HS-27A (cell line): Measurements from ENCODE around the gene HSD17B7.
A peak's percentile ranks its signal among the peaks of the same experiment; 100 is the strongest.
"Not testable (repeated sequence)": the region's sequence is repeated elsewhere in the genome, so short reads cannot be mapped to it uniquely, and the experiment has no call there.

Source experiments
- DNase-seq: peaks from one replicate; pipeline ENCODE4 v3.0.0-alpha.2; 2012; ENCODE audit warnings: low read depth, missing footprints

The HSD17B7 gene, protein sequence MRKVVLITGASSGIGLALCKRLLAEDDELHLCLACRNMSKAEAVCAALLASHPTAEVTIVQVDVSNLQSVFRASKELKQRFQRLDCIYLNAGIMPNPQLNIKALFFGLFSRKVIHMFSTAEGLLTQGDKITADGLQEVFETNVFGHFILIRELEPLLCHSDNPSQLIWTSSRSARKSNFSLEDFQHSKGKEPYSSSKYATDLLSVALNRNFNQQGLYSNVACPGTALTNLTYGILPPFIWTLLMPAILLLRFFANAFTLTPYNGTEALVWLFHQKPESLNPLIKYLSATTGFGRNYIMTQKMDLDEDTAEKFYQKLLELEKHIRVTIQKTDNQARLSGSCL

GRCh38 chr1:162790303-162790984 lies at the start of gene HSD17B7:
TSS of gene HSD17B7 (plus strand) at chr1:162790702. CDS start at chr1:162790801, 99 bp downstream.
- DNase-seq = peak; percentile 11

DNA sequence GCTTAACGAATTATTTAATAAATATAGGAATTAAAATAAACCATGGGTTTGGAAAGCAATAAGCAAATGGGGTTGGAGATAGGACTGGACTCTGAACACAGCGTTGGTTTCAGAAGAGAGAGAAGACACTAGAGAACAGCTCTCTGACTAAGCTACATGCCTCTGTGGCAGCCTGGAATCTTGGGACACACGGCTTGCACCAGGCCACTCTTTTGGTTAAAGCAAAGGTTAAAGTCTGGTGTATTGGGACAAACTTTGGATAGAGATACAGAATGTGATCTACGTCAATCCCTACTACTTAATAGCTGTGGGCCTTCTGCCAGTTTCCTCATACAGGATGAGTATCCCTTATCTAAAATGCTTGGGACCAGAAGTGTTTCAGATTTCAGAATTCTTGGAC lies 49.7 kb upstream of the HSD17B7 start:
- DNase-seq = no peak

DNA sequence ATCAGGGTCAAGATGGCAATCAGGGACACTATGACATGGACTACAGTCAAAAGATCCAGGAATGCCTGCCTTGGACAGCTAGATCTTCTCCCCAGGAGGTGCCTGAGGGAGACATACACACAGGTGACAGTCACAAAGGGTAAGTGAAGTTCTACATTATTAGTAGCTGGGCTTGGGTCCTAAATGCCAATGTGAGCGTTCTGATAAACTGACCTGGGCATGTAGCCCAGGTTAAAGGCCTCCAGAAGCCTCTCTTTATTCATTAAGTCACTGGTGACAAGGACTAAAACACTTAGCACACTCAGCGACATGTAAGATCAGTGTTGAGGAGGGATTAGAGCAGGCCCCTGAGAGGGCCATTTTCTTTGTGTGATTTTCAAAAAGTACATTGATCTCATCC lies 48.9 kb upstream of the HSD17B7 start:
- DNase-seq = no peak

GRCh38 chr1:162746264-162746942 lies 44.1 kb upstream of the HSD17B7 start:
- not testable (repeated sequence) for DNase-seq

GRCh38 chr1:162753001-162753658 lies 37.4 kb upstream of the HSD17B7 start:
- DNase-seq = no peak

DNA sequence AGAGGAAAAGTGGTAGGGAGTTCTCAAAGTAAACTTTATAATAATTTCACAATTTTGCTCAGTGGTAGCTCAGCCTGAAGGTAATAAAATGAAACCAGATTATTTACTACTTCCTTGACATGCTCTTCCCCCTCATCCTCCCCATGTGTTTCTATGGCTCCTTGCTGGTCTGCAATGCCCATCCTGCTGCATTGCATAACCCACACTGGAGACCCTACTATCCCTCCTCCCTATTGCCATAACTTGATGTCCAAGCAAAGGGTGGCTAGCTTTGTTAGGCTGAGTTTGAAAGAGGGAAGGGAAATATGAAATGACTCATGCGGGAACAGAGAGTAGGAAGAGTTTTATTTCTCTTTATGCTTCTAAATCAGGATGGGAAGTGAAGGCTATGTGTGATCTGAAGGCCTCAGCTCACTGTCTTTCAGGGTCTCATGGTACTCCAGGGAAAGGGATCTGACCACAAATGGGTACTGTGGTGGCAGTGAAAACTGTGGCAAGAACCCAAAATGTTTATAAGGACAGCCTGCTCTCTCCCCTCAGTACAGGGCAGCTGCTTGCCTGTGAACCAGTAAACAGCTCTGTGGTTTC lies 36.4 kb upstream of the HSD17B7 start:
- no peak for DNase-seq

- no peak for DNase-seq
These were observed 35.2 kb upstream of the HSD17B7 start for GRCh38 chr1:162755306-162755705.

DNA sequence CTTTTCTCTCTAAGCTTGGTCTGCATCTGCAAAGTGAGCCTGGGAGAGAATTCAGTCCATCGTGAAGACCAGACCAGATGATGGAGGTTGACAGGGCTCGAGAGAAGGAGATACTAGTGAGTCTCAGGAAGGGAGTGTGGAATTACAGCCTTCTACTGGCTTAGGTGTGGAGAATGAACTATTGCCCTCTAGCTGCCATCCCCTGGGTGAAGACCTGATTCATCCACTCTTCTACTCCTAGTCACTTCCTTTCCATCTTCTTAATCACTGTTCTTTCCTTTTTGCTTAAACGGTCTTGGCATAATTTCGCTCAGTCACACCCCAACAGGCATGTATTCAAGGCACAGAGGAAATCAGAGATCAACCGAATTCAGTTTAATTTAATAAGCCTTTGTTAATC lies 34.0 kb upstream of the HSD17B7 start:
- DNase-seq = no peak

GRCh38 chr1:162757476-162757875 lies 33.0 kb upstream of the HSD17B7 start:
- no peak for DNase-seq

- no peak for DNase-seq
These were observed 24.7 kb upstream of the HSD17B7 start for GRCh38 chr1:162765788-162766187.

- DNase-seq = no peak
These were observed 17.8 kb upstream of the HSD17B7 start for GRCh38 chr1:162772571-162773154.

- DNase-seq = no peak
These were observed 16.5 kb upstream of the HSD17B7 start for GRCh38 chr1:162774007-162774406.

GRCh38 chr1:162779043-162779442 lies 11.5 kb upstream of the HSD17B7 start:
- no peak for DNase-seq

DNA sequence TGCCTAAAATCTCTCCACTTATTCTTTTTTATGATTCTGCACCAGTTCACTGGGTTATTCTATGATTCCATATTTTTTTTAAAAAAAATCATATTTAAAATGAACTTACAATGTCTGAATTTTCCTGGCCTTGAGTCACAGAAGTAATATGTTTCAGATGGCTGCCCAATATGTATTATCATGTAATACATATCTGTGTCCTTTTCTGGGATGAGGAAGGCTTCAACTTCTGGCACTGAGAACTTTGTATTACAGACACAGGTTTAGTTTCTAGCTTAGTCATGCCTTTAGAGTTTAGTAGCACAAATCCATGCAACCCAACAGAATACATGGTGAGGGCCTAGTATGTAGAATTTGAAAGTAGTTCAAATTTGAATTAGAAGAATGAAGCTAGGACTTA lies 7.8 kb upstream of the HSD17B7 start:
- DNase-seq = no peak

GRCh38 chr1:162784926-162785325 lies 5.6 kb upstream of the HSD17B7 start:
- DNase-seq = not testable (repeated sequence)

- DNase-seq = not testable (repeated sequence)
These were observed 1.7 kb upstream of the HSD17B7 start for GRCh38 chr1:162788783-162789182.

DNA sequence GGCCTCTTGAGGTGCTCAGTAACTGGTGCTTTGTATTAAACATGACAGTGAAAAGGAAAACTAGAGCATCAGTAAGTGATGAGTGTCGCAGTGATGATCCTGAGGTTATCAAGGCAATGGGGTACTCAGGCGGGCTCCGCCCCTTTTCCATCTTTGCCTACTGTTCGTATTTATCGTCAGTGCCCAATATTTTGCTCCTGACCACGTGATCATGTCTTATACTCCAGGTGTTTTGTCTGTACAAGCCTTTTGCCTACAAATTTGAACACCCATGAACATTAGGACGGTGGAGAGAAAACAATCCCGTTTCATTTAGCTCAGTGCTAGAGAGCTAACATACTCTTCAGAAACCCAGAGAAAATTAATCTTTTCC lies 469 bp downstream of the HSD17B7 start:
- DNase-seq = not testable (repeated sequence)

GRCh38 chr1:162794284-162794683 lies 3.8 kb downstream of the HSD17B7 start:
- not testable (repeated sequence) for DNase-seq

GRCh38 chr1:162796617-162797279 lies 6.2 kb downstream of the HSD17B7 start:
- DNase-seq = not testable (repeated sequence)

DNA sequence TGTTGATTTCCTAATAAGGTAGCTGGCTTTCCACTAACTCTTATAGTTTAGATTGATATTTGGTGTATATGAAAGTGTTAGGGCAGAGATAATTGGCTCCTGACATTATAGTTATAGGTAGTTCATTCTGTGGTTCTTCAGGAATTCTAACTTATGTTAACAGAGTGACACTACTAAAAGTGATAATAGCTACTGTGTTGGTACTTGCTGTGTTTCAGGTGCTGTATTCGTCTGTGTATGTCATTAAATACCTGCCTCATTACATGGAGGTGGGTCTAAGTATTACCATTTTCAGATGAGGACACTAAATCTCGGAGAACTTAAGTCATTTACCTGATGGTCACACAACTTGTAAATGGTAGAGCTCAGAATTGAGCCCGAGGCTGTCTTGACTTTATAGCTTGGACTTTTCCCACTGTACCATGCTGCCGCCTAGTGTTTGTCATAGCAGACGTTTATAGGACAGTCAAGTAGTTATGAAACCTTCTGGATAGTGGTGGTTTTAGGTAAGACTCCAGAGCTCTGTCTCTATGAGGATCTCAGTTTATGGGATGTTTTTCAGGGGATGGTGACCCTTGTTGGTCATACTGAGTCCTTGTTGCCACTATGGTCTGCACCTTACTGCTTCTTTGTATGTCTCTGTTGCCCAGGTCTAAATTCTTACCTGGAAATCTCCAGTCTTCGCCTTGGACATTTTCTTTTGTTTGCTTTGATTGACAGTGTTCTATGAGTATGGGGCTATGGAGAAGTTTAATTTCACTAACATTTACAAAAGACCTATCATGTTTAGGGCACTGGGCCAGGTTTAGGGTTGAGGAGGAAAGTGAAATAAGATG lies 9.7 kb downstream of the HSD17B7 start:
- DNase-seq = peak; percentile 19
